Measurements from ENCODE around the gene TRAK1. TPM values are rescaled to one million over a fixed set of nuclear protein-coding genes. Genes with fewer than 3 reads are reported as not detected.

Gene TRAK1
- total and polyA plus RNA-seq, 2 of the 4 experiments (the other 2 are of a cell fraction) = 25.6 to 28.1 TPM

GRCh38 chr3:42106646-42107045 lies 15.5 kb downstream of the TRAK1 start:
- no peak overlapping the region for H4K8ac ChIP-seq (ENCODE audit: low read depth in 2 of 2, low read length in 2 of 2)
- H3K56ac ChIP-seq (ENCODE audit: extremely low read depth, insufficient read depth, low read length) = no peak overlapping the region
- no peak overlapping the region for H3K18ac ChIP-seq (ENCODE audit: low read depth, low read length)
- no peak overlapping the region for H4K91ac ChIP-seq (ENCODE audit: insufficient read depth, low read depth, low read length)
- BruUV-seq (replicated peaks) = no TSS peak
- no peak overlapping the region for H2AK9ac ChIP-seq (replicated peaks; ENCODE audit: low read depth, low read length, poor library complexity)
- no peaks in the 10 kb centered on the region for H3K36me3 ChIP-seq (ENCODE audit: control insufficient read depth, insufficient read depth, low read length)
- ChIA-PET CTCF (no interaction called here), POLR2A (ENCODE audit: unreplicated experiment) (no interaction called here)
- no peak overlapping the region for H2BK120ac ChIP-seq (ENCODE audit: low read depth, low read length)
- no peak overlapping the region for H3K27ac ChIP-seq (ENCODE audit: insufficient read depth, low read length)
- no peak overlapping the region for H3K4me3 ChIP-seq (ENCODE audit: insufficient read depth, low read depth, low read length)
- no peak for ATAC-seq (ENCODE audit: low read depth)
- no peak overlapping the region for H3K9ac ChIP-seq (ENCODE audit: low read depth, low read length)
- no peak overlapping the region for H3K4me2 ChIP-seq (ENCODE audit: low read depth, low read length)
- DNase-seq = no peak
- H3K23ac ChIP-seq (ENCODE audit: low read depth, low read length) = no peak overlapping the region
- H2AFZ ChIP-seq (replicated peaks; ENCODE audit: low read length, poor library complexity) = no peak overlapping the region
- no peak overlapping the region for H4K5ac ChIP-seq (ENCODE audit: low read depth, low read length)
- no peak overlapping the region for H3K14ac ChIP-seq (replicated peaks; ENCODE audit: low read depth, low read length)
- peaks cover 4% of the 10 kb centered on the region; the same call in 1 of the 2 replicates for H3K4me1 ChIP-seq (ENCODE audit: control insufficient read depth, insufficient read depth, low read length)
- no peak overlapping the region for H2BK20ac ChIP-seq (ENCODE audit: low read depth, low read length)
- TF ChIP-seq CHD1 (IDR thresholded peaks at IDR 0.05; ENCODE audit: low read depth, low read length) (no peak), NFE2L2 (IDR thresholded peaks at IDR 0.05; ENCODE audit: low read depth, low read length) (no peak), MAFK (IDR thresholded peaks at IDR 0.05; ENCODE audit: low read depth, low read length) (no peak), POLR2A (IDR thresholded peaks at IDR 0.05; ENCODE audit: low read depth, low read length) (no peak), RFX5 (IDR thresholded peaks at IDR 0.05; ENCODE audit: low read depth, low read length) (no peak), CEBPB (IDR thresholded peaks at IDR 0.05; ENCODE audit: low read depth, low read length) (no peak), CTCF (conservative IDR thresholded peaks at IDR 0.05; ENCODE audit: low read depth, low read length) (no peak), BHLHE40 (IDR thresholded peaks at IDR 0.05; ENCODE audit: low read depth, low read length) (no peak), FOS (IDR thresholded peaks at IDR 0.05; ENCODE audit: low read depth, low read length) (no peak), MXI1 (IDR thresholded peaks at IDR 0.05; ENCODE audit: borderline replicate concordance, low read depth, low read length) (no peak), RAD21 (IDR thresholded peaks at IDR 0.05; ENCODE audit: low read length) (no peak), SMC3 (IDR thresholded peaks at IDR 0.05; ENCODE audit: low read depth, low read length) (no peak), RCOR1 (IDR thresholded peaks at IDR 0.05; ENCODE audit: insufficient replicate concordance, low read length) (no peak), MAZ (IDR thresholded peaks at IDR 0.05; ENCODE audit: borderline replicate concordance, low read depth, low read length) (no peak)
- TF ChIP-seq, protein P1, sequence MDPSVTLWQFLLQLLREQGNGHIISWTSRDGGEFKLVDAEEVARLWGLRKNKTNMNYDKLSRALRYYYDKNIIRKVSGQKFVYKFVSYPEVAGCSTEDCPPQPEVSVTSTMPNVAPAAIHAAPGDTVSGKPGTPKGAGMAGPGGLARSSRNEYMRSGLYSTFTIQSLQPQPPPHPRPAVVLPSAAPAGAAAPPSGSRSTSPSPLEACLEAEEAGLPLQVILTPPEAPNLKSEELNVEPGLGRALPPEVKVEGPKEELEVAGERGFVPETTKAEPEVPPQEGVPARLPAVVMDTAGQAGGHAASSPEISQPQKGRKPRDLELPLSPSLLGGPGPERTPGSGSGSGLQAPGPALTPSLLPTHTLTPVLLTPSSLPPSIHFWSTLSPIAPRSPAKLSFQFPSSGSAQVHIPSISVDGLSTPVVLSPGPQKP (IDR thresholded peaks at IDR 0.05; ENCODE audit: borderline replicate concordance, low read depth, low read length) = no peak
- TF ChIP-seq, protein P2, sequence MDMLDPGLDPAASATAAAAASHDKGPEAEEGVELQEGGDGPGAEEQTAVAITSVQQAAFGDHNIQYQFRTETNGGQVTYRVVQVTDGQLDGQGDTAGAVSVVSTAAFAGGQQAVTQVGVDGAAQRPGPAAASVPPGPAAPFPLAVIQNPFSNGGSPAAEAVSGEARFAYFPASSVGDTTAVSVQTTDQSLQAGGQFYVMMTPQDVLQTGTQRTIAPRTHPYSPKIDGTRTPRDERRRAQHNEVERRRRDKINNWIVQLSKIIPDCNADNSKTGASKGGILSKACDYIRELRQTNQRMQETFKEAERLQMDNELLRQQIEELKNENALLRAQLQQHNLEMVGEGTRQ (IDR thresholded peaks at IDR 0.05; ENCODE audit: low read depth, low read length) = no peak
- intact Hi-C loops (cut with micrococcal nuclease) (no loop called here), dilution Hi-C loops (cut with HindIII; ENCODE audit: low sequenced_read_pairs, unreplicated experiment) (no loop called here), in situ Hi-C loops (cut with MboI; ENCODE audit: low sequenced_read_pairs) (loop anchor here (25.0 kb wide), 1 partner anchor 331 kb away; no protein-coding TSS in a partner anchor)
- H2AK5ac ChIP-seq (ENCODE audit: low read depth, low read length) = no peak overlapping the region
- no peaks in the 10 kb centered on the region for H3K27me3 ChIP-seq (ENCODE audit: control insufficient read depth, insufficient read depth, low read length)
- no peaks in the 10 kb centered on the region for H4K20me1 ChIP-seq (ENCODE audit: insufficient read depth, low read length)
- H3K9me1 ChIP-seq (ENCODE audit: insufficient read depth, low read length) = 0 out of 2 replicates have a peak, but pooled peaks cover under 1% of the 10 kb centered on the region
- no peaks in the 10 kb centered on the region for H3K9me3 ChIP-seq (ENCODE audit: control insufficient read depth, insufficient read depth, low read length)
- no peak overlapping the region for H2BK15ac ChIP-seq (ENCODE audit: low read depth, low read length)
- no peak overlapping the region for H2BK5ac ChIP-seq (ENCODE audit: low read depth, low read length, poor library complexity, severe bottlenecking)
- H3K79me1 ChIP-seq (ENCODE audit: low read depth in 1 of 2, low read length in 2 of 2) = peaks cover 8 to 17% of the 10 kb centered on the region in 2 experiments; a peak in 3 of 4 replicates
- H3K4ac ChIP-seq (ENCODE audit: low read depth, low read length) = no peak overlapping the region
